ENCODE data around the gene DGLUCY.
"Not testable (repeated sequence)": the region's sequence is repeated elsewhere in the genome, so short reads cannot be mapped to it uniquely, and the experiment has no call there.

Gene DGLUCY

GRCh38 chr14:91140672-91141071, 26.8 kb downstream of the DGLUCY start:
- DNase-seq, result peak; percentile 21

- no peak for DNase-seq
These were observed 28.4 kb downstream of the DGLUCY start for GRCh38 chr14:91142214-91142668.

- no peak for DNase-seq
These were observed 30.0 kb downstream of the DGLUCY start for GRCh38 chr14:91143862-91144261.

GRCh38 chr14:91144425-91145145, 30.7 kb downstream of the DGLUCY start:
- no peak for DNase-seq

GRCh38 chr14:91145391-91146160, 31.7 kb downstream of the DGLUCY start:
- no peak for DNase-seq

- no peak for DNase-seq
These were observed 32.8 kb downstream of the DGLUCY start for GRCh38 chr14:91146661-91147060.

GRCh38 chr14:91149462-91149861, 35.6 kb downstream of the DGLUCY start:
- no peak for DNase-seq

- no peak for DNase-seq
These were observed 38.6 kb downstream of the DGLUCY start for GRCh38 chr14:91152499-91152898.

- DNase-seq, result no peak
These were observed 39.5 kb downstream of the DGLUCY start for GRCh38 chr14:91153360-91153759.

GRCh38 chr14:91154851-91155625, 41.2 kb downstream of the DGLUCY start:
- peak; percentile 91 for DNase-seq

- no peak for DNase-seq
These were observed 41.8 kb downstream of the DGLUCY start for GRCh38 chr14:91155626-91156089.

- DNase-seq, result not testable (repeated sequence)
These were observed 42.3 kb downstream of the DGLUCY start for GRCh38 chr14:91156142-91156666.

GRCh38 chr14:91156877-91157276, 43.0 kb downstream of the DGLUCY start:
- DNase-seq, result not testable (repeated sequence)

GRCh38 chr14:91158091-91158790, 44.4 kb downstream of the DGLUCY start:
- no peak for DNase-seq

- DNase-seq, result no peak
These were observed 45.3 kb downstream of the DGLUCY start for GRCh38 chr14:91159182-91159581.

GRCh38 chr14:91159906-91160305, 46.0 kb downstream of the DGLUCY start:
- no peak for DNase-seq

- no peak for DNase-seq
These were observed 49.4 kb downstream of the DGLUCY start for GRCh38 chr14:91163316-91163715.

GRCh38 chr14:91164676-91165075, 50.8 kb downstream of the DGLUCY start:
- DNase-seq, result no peak

- DNase-seq, result no peak
These were observed 53.5 kb downstream of the DGLUCY start for GRCh38 chr14:91167380-91167770.

- no peak for DNase-seq
These were observed 56.1 kb downstream of the DGLUCY start for GRCh38 chr14:91169951-91170350.

GRCh38 chr14:91170504-91171121, 56.7 kb downstream of the DGLUCY start:
- no peak for DNase-seq

GRCh38 chr14:91171291-91171690, 57.4 kb downstream of the DGLUCY start:
- DNase-seq, result no peak

Data from NCI-H1092 treated with DMSO at 0.1 percent for 48 hours (cell line).